22Rv1 (cell line): ENCODE measurements around the gene CHID1.

Experiments used
- H3K27ac ChIP-seq: fragments of 450-650 bp; 2 replicates; pipeline ENCODE4 v1.5.1; 2017
- CTCF ChIP-seq: fragments of 450-650 bp; IDR thresholded peaks from 2 replicates; pipeline ENCODE4 v1.5.1; 2017; ENCODE audit warnings: mild to moderate bottlenecking
- ZFX ChIP-seq: fragments of 450-650 bp; IDR thresholded peaks from 2 replicates; pipeline ENCODE4 v1.6.1; 2017; ENCODE audit warnings: antibody characterized with exemption, borderline replicate concordance

The CHID1 gene

GRCh38 chr11:864898-865297, 45.7 kb downstream of the CHID1 start:
- TF ChIP-seq CTCF = no peak
- no peak for TF ChIP-seq ZFX
- peak overlapping the region; percentile 36; the same call in 1 of the 2 replicates for H3K27ac ChIP-seq

GRCh38 chr11:863910-864827, 46.4 kb downstream of the CHID1 start:
- peak overlapping the region; percentile 36; the same call in 1 of the 2 replicates for H3K27ac ChIP-seq
- no peak for TF ChIP-seq CTCF
- no peak for TF ChIP-seq ZFX

- TF ChIP-seq ZFX = no peak
- no peak for TF ChIP-seq CTCF
- H3K27ac ChIP-seq = peak overlapping the region; percentile 36
Measured at GRCh38 chr11:863023-863909, 47.3 kb downstream of the CHID1 start.

GRCh38 chr11:862696-863022, 48.0 kb downstream of the CHID1 start:
- H3K27ac ChIP-seq = peak overlapping the region; percentile 36; the same call in 1 of the 2 replicates
- TF ChIP-seq CTCF = no peak
- no peak for TF ChIP-seq ZFX

GRCh38 chr11:862081-862661, 48.4 kb downstream of the CHID1 start:
- TF ChIP-seq ZFX = no peak
- no peak for TF ChIP-seq CTCF
- peak overlapping the region; percentile 36 for H3K27ac ChIP-seq

GRCh38 chr11:861105-861479, 49.5 kb downstream of the CHID1 start:
- TF ChIP-seq CTCF (no peak), ZFX (no peak)
- peak overlapping the region; percentile 36 for H3K27ac ChIP-seq
